B cell (primary cell): ENCODE measurements around the gene HYAL2. TPM values are rescaled to one million over a fixed set of nuclear protein-coding genes. Genes with fewer than 3 reads are reported as not detected.
A peak's percentile ranks its signal among the peaks of the same experiment; 100 is the strongest.

Experiments
- ATAC-seq: fragments of 200-7000 bp; cut with Tn5 transposase; one replicate; pipeline ENCODE4 v1.10.0; 2021; ENCODE audit warnings: low read depth, mild to moderate bottlenecking, moderate number of reproducible peaks, moderate library complexity
- CTCF ChIA-PET: fragments of 350-600 bp; sonication (Branson Sonifier 250); formaldehyde crosslinking; loops from one replicate; lab custom pipeline; 2021; ENCODE audit warnings: antibody characterized with exemption, inconsistent platforms; lab: Charles Lee
- POLR2A ChIA-PET: fragments of 350-600 bp; sonication (Branson Sonifier 250); formaldehyde crosslinking; loops from one replicate; lab custom pipeline; 2021; ENCODE audit warnings: antibody characterized with exemption; lab: Charles Lee
- DNase-seq: peaks from one replicate; pipeline ENCODE4 v3.0.0; 2013
- H2AFZ ChIP-seq: 2 replicates; pipeline ENCODE4 v1.6.1; 2012; ENCODE audit warnings: mild to moderate bottlenecking, low read depth, low read length; ENCODE audit not compliant: insufficient read depth, poor library complexity, severe bottlenecking
- H3K27ac ChIP-seq, 2 donors: 1 replicate in 1 of 2; 2 replicates in 1 of 2; pipeline ENCODE4 v1.5.1; 2012 to 2013; ENCODE audit warnings: low read length in 2 of 2, mild to moderate bottlenecking in 2 of 2, moderate library complexity in 1 of 2
- H3K27me3 ChIP-seq, 4 experiments: fragments of 200-600 bp in 1 of 4; sonication (generic) in 1 of 4; replicated peaks in 1 of 4; 1 replicate in 2 of 4; 2 replicates in 2 of 4; pipeline versions ENCODE4 v1.6.1 to v1.7.0; 2013 to 2016; ENCODE audit warnings: low read length in 3 of 4, mild to moderate bottlenecking in 2 of 4, mixed read lengths in 1 of 4, moderate library complexity in 1 of 4; ENCODE audit not compliant: insufficient read depth in 4 of 4, control insufficient read depth in 3 of 4; ENCODE audit errors: control extremely low read depth in 1 of 4
- H3K36me3 ChIP-seq, 2 experiments: replicated peaks in 1 of 2; 1 replicate in 1 of 2; 2 replicates in 1 of 2; pipeline versions ENCODE4 v1.6.1 to v1.7.1; 2013; ENCODE audit warnings: low read length in 1 of 2; ENCODE audit not compliant: insufficient read depth in 2 of 2, control insufficient read depth in 1 of 2; ENCODE audit errors: control extremely low read depth in 1 of 2, extremely low read depth in 1 of 2
- H3K4me1 ChIP-seq, 2 donors: fragments of 200-600 bp in 1 of 2; sonication (generic) in 1 of 2; 1 replicate in 1 of 2; 2 replicates in 1 of 2; pipeline versions ENCODE4 v1.5.1 to v1.6.1; 2013 to 2017; ENCODE audit warnings: low read length in 2 of 2; ENCODE audit not compliant: control insufficient read depth in 2 of 2, insufficient read depth in 2 of 2
- H3K4me2 ChIP-seq: replicated peaks from 2 replicates; pipeline ENCODE3; 2012; ENCODE audit warnings: mild to moderate bottlenecking, low read depth, low read length; ENCODE audit not compliant: poor library complexity, severe bottlenecking
- H3K4me3 ChIP-seq, 5 experiments: fragments of 200-600 bp in 1 of 5; sonication (generic) in 1 of 5; 1 replicate in 3 of 5; 2 replicates in 2 of 5; pipeline versions ENCODE4 v1.5.1 to v1.7.0; 2011 to 2016; ENCODE audit warnings: low read length in 4 of 5, mild to moderate bottlenecking in 4 of 5, low read depth in 2 of 5, control low read depth in 1 of 5, moderate library complexity in 1 of 5; ENCODE audit not compliant: insufficient read depth in 1 of 5; ENCODE audit errors: control extremely low read depth in 1 of 5, extremely low read depth in 1 of 5
- H3K79me2 ChIP-seq: fragments of 200-600 bp; sonication (generic); one replicate; pipeline ENCODE4 v1.6.0; 2016; ENCODE audit warnings: low read length; ENCODE audit not compliant: control insufficient read depth, insufficient read depth
- H3K9ac ChIP-seq: fragments of 200-600 bp; sonication (generic); 2 replicates; pipeline ENCODE4 v1.6.1; 2017; ENCODE audit warnings: mild to moderate bottlenecking, low read length, moderate library complexity
- H3K9me3 ChIP-seq, 3 donors: one replicate each; pipeline versions ENCODE4 v1.6.1 to v1.7.1; 2013; ENCODE audit warnings: low read length in 2 of 3; ENCODE audit not compliant: control insufficient read depth in 2 of 3, insufficient read depth in 1 of 3; ENCODE audit errors: control extremely low read depth in 1 of 3
- H4K20me1 ChIP-seq: 2 replicates; pipeline ENCODE4 v1.6.0; 2012; ENCODE audit warnings: mild to moderate bottlenecking, low read length; ENCODE audit not compliant: insufficient read depth, control insufficient read depth, poor library complexity, severe bottlenecking
- H3K27ac Mint-ChIP-seq: one replicate; pipeline ENCODE4 v1.8.0; 2021; ENCODE audit warnings: mixed read lengths
- H3K27me3 Mint-ChIP-seq: one replicate; pipeline ENCODE4 v1.8.0; 2021; ENCODE audit warnings: mixed read lengths
- H3K4me1 Mint-ChIP-seq: one replicate; pipeline ENCODE4 v1.8.0; 2021; ENCODE audit warnings: mixed read lengths
- H3K4me3 Mint-ChIP-seq: one replicate; pipeline ENCODE4 v1.8.0; 2021; ENCODE audit warnings: mixed read lengths
- H3K9me3 Mint-ChIP-seq: one replicate; pipeline ENCODE4 v1.8.0; 2022; ENCODE audit warnings: mixed read lengths; ENCODE audit not compliant: insufficient read depth
- EZH2 ChIP-seq: IDR thresholded peaks from 2 replicates; pipeline ENCODE4 v1.6.1; 2012; ENCODE audit warnings: borderline replicate concordance, low read depth, mild to moderate bottlenecking, moderate library complexity, low read length; ENCODE audit not compliant: insufficient read depth, poor library complexity, severe bottlenecking
- WGBS: methylation state at CpG from one replicate; pipeline ENCODE4 v1.1.5; 2013; ENCODE audit warnings: missing lambda C conversion rate; ENCODE audit not compliant: insufficient coverage; 5-methylcytosine and 5-hydroxymethylcytosine counted together
- intact Hi-C: fragments of 100-400 bp; cut with micrococcal nuclease; formaldehyde crosslinking; loops from one replicate; pipeline ENCODE4 v1.10.0; 2022
- polyA plus RNA-seq: library from polyadenylated mRNA; depleted of rRNA; stranded (reverse); fragments of >200 nt; gene quantifications from 2 replicates; pipeline ENCODE4 v1.2.3, GENCODE V29; 2012
- total RNA-seq, 2 donors: library from RNA; stranded (reverse); fragments of 120-200 nt in 1 of 2; gene quantifications; 1 replicate in 1 of 2; 2 replicates in 1 of 2; pipeline versions ENCODE4 v1.2.3 to v1.2.4, GENCODE V29; 2013 to 2022
- TF ChIP-seq, protein P1 (sequence below): fragments of 200-600 bp; IDR thresholded peaks from one replicate; pipeline ENCODE4 v1.8.0; 2022; ENCODE audit warnings: antibody characterized with exemption, mild to moderate bottlenecking

Gene HYAL2
- total and polyA plus RNA-seq, 2 donors (not counting 1 experiment from before 2014, with no cell fraction given) = 4.2 to 5.1 TPM

DNA sequence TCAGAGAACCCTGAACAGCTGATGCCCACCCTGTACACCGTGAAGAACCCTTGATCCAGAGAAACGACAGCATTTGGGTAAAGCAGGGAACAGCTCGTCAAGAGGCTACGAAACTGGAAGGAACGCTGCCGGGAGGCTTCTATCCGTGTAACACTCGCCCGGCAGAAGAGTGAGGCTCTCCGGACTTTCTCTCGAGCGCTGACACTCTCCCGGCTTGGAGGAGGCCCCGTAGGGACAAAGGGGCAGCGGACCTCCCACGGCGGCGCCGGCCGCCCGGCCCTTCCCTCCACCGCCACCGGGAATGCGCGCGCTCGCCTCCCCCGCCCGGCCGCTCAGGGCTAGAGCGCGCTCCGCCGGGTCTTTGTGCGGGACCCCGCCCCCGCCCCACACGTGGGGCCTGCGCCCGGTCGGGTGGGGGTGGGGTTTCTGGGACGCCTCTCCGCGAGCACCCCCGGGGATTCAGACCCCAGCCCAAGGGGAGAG, 1.7 kb downstream of the HYAL2 start:
- no peaks in the 10 kb centered on the region for H4K20me1 ChIP-seq
- Mint-ChIP-seq H3K27me3 (no peaks in the 10 kb centered on the region), H3K9me3 (no peaks in the 10 kb centered on the region), H3K27ac (peak overlapping the region; percentile 92), H3K4me3 (peak overlapping the region; percentile 98), H3K4me1 (peaks cover 53% of the 10 kb centered on the region)
- H3K79me2 ChIP-seq = peaks cover 1% of the 10 kb centered on the region
- ChIA-PET POLR2A (interaction anchor here (0.6 to 2.3 kb wide), 6 partner anchors 16 to 1736 kb away, joined by 3 to 24 read pairs (median 6); partner anchors contain the start of genes HYAL3, IFRD2 and NAA80), CTCF (interaction anchor here (0.7 to 1.1 kb wide), 8 partner anchors 16 to 289 kb away, joined by 3 to 9 read pairs (median 3); partner anchors contain the start of genes CYB561D2, HYAL3, IFRD2 and NAA80)
- peaks cover 0 to 3% (median 0%) of the 10 kb centered on the region in 3 donors for H3K9me3 ChIP-seq
- no peaks in the 10 kb centered on the region for H3K27me3 ChIP-seq
- DNase-seq = no peak
- TF ChIP-seq EZH2 = no peak
- peak overlapping the region; percentile 65 to 95 (median 80) for H3K4me3 ChIP-seq
- H3K27ac ChIP-seq = peak overlapping the region; percentile 27 to 96
- H3K4me2 ChIP-seq = peak overlapping the region; percentile 95
- intact Hi-C loops = loop anchor here (1.0 to 5.0 kb wide), 6 partner anchors 16 to 126 kb away; partner anchors contain the start of genes GNAI2, HYAL3, IFRD2 and NAA80
- WGBS = under 1% methylated on average over 45 of the region's 45 CpGs
- peaks cover 0 to 11% of the 10 kb centered on the region in 2 experiments for H3K36me3 ChIP-seq
- peaks cover 25 to 62% of the 10 kb centered on the region in 2 donors for H3K4me1 ChIP-seq
- peak; percentile 66 for ATAC-seq
- peak overlapping the region; percentile 99 for H2AFZ ChIP-seq
- H3K9ac ChIP-seq = peak overlapping the region; percentile 96

DNA sequence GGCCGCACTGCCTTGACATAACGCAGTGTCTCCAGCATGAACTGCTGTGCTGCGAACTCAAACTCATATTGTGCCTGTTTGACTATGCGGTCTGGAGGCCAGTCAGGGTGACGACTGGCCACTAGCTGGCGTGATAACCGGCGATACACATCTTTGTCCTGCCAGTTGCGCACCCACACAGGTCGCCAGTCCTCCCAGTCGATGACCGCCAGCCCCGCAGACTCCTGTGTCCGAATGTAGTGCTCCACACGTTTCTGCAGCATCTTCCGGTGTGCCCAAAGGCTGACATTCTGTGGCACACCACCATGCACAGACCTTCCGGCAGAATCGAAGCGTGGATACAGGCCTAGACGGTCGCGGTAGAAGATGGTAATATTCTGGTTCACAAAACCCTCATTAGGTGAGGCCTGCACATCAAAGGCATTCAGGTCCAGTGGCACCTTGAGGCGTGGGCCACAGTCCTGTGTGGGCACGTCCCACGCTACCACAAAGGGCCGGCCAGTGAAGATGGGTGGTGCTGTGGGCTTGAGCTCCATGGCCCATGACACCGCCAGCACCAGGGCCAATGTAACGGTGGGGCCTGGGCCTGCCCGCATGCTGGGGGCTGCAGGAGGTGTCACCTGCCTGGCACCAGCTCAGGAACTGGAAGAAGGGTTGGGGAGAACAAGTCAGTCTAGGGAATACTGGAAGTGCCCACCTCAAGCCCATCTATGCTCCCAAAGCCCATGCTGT, 2.5 kb downstream of the HYAL2 start:
- Histone ChIP-seq H3K4me3 (peak overlapping the region; percentile 65 to 95 (median 80)), H3K27ac (no peak overlapping the region), H3K27me3 (no peaks in the 10 kb centered on the region), H4K20me1 (no peaks in the 10 kb centered on the region), H3K4me1 (peaks cover 25 to 62% of the 10 kb centered on the region in 2 donors), H3K4me2 (peak overlapping the region; percentile 95), H2AFZ (peak overlapping the region; percentile 99), H3K9ac (peak overlapping the region; percentile 96), H3K36me3 (peaks cover 0 to 5% of the 10 kb centered on the region in 2 experiments), H3K9me3 (peaks cover 0 to 3% (median 0%) of the 10 kb centered on the region in 3 donors), H3K79me2 (no peaks in the 10 kb centered on the region)
- 98% methylated on average over 28 of the region's 29 CpGs for WGBS
- CTCF ChIA-PET = interaction anchor here (0.7 to 0.8 kb wide), 2 partner anchors 16 to 21 kb away, joined by 3 read pairs; partner anchors contain the start of genes HYAL3 and NAA80
- Mint-ChIP-seq H3K9me3 (no peaks in the 10 kb centered on the region), H3K4me3 (peak overlapping the region; percentile 98), H3K27ac (peak overlapping the region; percentile 92), H3K4me1 (peaks cover 53% of the 10 kb centered on the region), H3K27me3 (no peaks in the 10 kb centered on the region)
- intact Hi-C loops = loop anchor here (2.0 to 5.0 kb wide), 3 partner anchors 17 to 125 kb away; partner anchors contain the start of gene GNAI2
- no peak for TF ChIP-seq EZH2
- TF ChIP-seq, protein P1, sequence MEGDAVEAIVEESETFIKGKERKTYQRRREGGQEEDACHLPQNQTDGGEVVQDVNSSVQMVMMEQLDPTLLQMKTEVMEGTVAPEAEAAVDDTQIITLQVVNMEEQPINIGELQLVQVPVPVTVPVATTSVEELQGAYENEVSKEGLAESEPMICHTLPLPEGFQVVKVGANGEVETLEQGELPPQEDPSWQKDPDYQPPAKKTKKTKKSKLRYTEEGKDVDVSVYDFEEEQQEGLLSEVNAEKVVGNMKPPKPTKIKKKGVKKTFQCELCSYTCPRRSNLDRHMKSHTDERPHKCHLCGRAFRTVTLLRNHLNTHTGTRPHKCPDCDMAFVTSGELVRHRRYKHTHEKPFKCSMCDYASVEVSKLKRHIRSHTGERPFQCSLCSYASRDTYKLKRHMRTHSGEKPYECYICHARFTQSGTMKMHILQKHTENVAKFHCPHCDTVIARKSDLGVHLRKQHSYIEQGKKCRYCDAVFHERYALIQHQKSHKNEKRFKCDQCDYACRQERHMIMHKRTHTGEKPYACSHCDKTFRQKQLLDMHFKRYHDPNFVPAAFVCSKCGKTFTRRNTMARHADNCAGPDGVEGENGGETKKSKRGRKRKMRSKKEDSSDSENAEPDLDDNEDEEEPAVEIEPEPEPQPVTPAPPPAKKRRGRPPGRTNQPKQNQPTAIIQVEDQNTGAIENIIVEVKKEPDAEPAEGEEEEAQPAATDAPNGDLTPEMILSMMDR = no peak
- POLR2A ChIA-PET = interaction anchor here (0.6 to 1.5 kb wide), 2 partner anchors 28 to 1737 kb away, joined by 3 to 4 read pairs; partner anchors contain the start of gene IFRD2
- DNase-seq (no peak), ATAC-seq (no peak)
